8988T (cell line): ENCODE results near the gene RFTN1.

ENCODE experiments used
- DNase-seq: peaks from one replicate; pipeline ENCODE4 v3.0.0; 2011

The RFTN1 gene

GRCh38 chr3:16528106-16528505, 14.6 kb upstream of the RFTN1 start:
- no peak for DNase-seq

GRCh38 chr3:16524196-16524595, 10.7 kb upstream of the RFTN1 start:
- DNase-seq: no peak

- no peak for DNase-seq
Measured at GRCh38 chr3:16523778-16524177, 10.3 kb upstream of the RFTN1 start.

GRCh38 chr3:16522834-16523233, 9.3 kb upstream of the RFTN1 start:
- DNase-seq: no peak

- no peak for DNase-seq
Measured at GRCh38 chr3:16520970-16521881, 7.7 kb upstream of the RFTN1 start.

GRCh38 chr3:16520241-16520969, 6.9 kb upstream of the RFTN1 start:
- DNase-seq: no peak

GRCh38 chr3:16516695-16517481, 3.4 kb upstream of the RFTN1 start:
- no peak for DNase-seq

- no peak for DNase-seq
Measured at GRCh38 chr3:16515885-16516420, 2.5 kb upstream of the RFTN1 start.

GRCh38 chr3:16514755-16515353, 1.4 kb upstream of the RFTN1 start:
- no peak for DNase-seq

GRCh38 chr3:16514021-16514700, 662 bp upstream of the RFTN1 start:
- DNase-seq: no peak

- no peak for DNase-seq
Measured at GRCh38 chr3:16512435-16513140, 911 bp downstream of the RFTN1 start.

GRCh38 chr3:16511681-16512434, 1.6 kb downstream of the RFTN1 start:
- DNase-seq: no peak

- DNase-seq: no peak
Measured at GRCh38 chr3:16510620-16511319, 2.7 kb downstream of the RFTN1 start.

GRCh38 chr3:16509721-16510619, 3.5 kb downstream of the RFTN1 start:
- no peak for DNase-seq

- DNase-seq: no peak
Measured at GRCh38 chr3:16508591-16508995, 4.9 kb downstream of the RFTN1 start.

GRCh38 chr3:16508243-16508578, 5.3 kb downstream of the RFTN1 start:
- DNase-seq: no peak

GRCh38 chr3:16507578-16508242, 5.8 kb downstream of the RFTN1 start:
- no peak for DNase-seq

- DNase-seq: no peak
Measured at GRCh38 chr3:16506884-16507577, 6.5 kb downstream of the RFTN1 start.
